Right lobe of liver (tissue), 4 donors: ENCODE results near the gene HCN1.

Experiments
- CTCF ChIP-seq, 4 donors: fragments of 200-600 bp in 3 of 4; fragments of 450-650 bp in 1 of 4; IDR thresholded peaks; one replicate each; pipeline versions ENCODE4 v1.5.1 to v1.8.0; 2016 to 2022; ENCODE audit warnings: antibody characterized with exemption in 4 of 4, mild to moderate bottlenecking in 2 of 4
- POLR2A ChIP-seq: fragments of 450-650 bp; IDR thresholded peaks from one replicate; pipeline ENCODE4 v1.6.1; 2017; ENCODE audit warnings: antibody characterized with exemption, mild to moderate bottlenecking
- donor health status: DM: no; HTN: no; CAD: no.
- donor health status: DM: no; HTN: no; CAD: no.
- donor health status: DM: no; HTN: yes; CAD: no.

DNA sequence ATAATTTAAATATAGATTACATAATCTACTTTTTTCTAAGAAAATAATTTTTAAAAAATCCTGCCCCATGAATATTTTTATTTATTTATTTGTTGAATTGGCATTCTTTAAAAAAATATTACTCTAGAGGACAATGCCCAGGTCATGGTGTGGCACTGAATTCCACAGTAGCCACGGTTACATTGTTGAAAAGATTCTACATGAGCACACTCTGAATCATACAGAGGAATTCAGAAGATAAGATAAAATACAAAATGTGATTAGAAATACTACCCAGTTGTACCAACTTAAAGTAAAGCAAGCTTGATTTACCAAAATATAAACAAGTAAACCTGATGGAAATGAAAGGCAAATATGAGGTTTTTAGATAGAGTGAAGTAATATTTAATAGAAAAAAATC lies 183.7 kb downstream of the HCN1 start:
- TF ChIP-seq CTCF (IDR thresholded peaks at IDR 0.05) (no peak), POLR2A (no peak)
